Activated naive CD8-positive, alpha-beta T cell (primary cell): ENCODE data around the gene CA9.
"Not testable (repeated sequence)": the region's sequence is repeated elsewhere in the genome, so short reads cannot be mapped to it uniquely, and the experiment has no call there.

Experiments
- H3K27ac Mint-ChIP-seq: one replicate; pipeline ENCODE4 v1.8.0; 2021; ENCODE audit warnings: mixed read lengths
- H3K27me3 Mint-ChIP-seq: one replicate; pipeline ENCODE4 v1.8.0; 2021; ENCODE audit warnings: mixed read lengths
- H3K36me3 Mint-ChIP-seq: one replicate; pipeline ENCODE4 v1.8.0; 2021; ENCODE audit warnings: mixed read lengths
- H3K4me1 Mint-ChIP-seq: one replicate; pipeline ENCODE4 v1.8.0; 2021; ENCODE audit warnings: low read depth, mixed read lengths
- H3K4me3 Mint-ChIP-seq: one replicate; pipeline ENCODE4 v1.8.0; 2021; ENCODE audit warnings: mild to moderate bottlenecking, mixed read lengths
- H3K9me3 Mint-ChIP-seq: one replicate; pipeline ENCODE4 v1.8.0; 2021; ENCODE audit warnings: low read depth, mixed read lengths

The CA9 gene

DNA sequence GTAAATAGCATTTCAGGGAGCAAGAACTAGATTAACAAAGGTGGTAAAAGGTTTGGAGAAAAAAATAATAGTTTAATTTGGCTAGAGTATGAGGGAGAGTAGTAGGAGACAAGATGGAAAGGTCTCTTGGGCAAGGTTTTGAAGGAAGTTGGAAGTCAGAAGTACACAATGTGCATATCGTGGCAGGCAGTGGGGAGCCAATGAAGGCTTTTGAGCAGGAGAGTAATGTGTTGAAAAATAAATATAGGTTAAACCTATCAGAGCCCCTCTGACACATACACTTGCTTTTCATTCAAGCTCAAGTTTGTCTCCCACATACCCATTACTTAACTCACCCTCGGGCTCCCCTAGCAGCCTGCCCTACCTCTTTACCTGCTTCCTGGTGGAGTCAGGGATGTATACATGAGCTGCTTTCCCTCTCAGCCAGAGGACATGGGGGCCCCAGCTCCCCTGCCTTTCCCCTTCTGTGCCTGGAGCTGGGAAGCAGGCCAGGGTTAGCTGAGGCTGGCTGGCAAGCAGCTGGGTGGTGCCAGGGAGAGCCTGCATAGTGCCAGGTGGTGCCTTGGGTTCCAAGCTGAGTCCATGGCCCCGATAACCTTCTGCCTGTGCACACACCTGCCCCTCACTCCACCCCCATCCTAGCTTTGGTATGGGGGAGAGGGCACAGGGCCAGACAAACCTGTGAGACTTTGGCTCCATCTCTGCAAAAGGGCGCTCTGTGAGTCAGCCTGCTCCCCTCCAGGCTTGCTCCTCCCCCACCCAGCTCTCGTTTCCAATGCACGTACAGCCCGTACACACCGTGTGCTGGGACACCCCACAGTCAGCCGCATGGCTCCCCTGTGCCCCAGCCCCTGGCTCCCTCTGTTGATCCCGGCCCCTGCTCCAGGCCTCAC lies at the start of gene CA9:
TSS of gene CA9 (plus strand) at position 797 of the 893 bp plus-strand sequence. CDS start at position 829, 32 bp downstream.
- Mint-ChIP-seq H3K36me3 (no peaks in the 10 kb centered on the region), H3K27me3 (no peaks in the 10 kb centered on the region), H3K9me3 (no peaks in the 10 kb centered on the region), H3K4me3 (peak within 1 kb of the TSS; percentile 68), H3K4me1 (peaks cover 10% of the 10 kb centered on the region), H3K27ac (no peak within 1 kb of the TSS)

DNA sequence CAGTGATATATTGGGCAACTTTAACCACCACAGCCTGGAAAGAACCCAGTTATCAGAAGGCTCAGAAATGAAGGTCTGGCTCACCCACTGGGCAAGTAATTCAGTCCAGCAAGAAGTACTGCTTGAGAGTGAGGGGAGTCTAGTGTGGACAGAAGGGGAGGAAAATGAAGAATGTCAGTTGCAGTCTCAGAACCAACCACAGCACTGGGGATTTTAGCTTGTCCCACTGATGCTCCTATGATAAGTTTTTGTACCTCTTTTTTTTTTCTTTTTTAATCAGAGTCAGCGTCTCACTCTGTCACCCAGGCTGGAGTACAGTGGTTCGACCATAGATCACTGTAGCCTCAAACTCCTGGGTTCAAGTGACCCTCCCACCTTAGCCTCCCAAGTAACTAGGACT lies 46.2 kb upstream of the CA9 start:
- no peaks in the 10 kb centered on the region for H3K36me3 Mint-ChIP-seq
- H3K27ac Mint-ChIP-seq, result no peak overlapping the region
- no peaks in the 10 kb centered on the region for H3K9me3 Mint-ChIP-seq
- H3K27me3 Mint-ChIP-seq, result no peaks in the 10 kb centered on the region
- no peak overlapping the region for H3K4me3 Mint-ChIP-seq
- peaks cover 6% of the 10 kb centered on the region for H3K4me1 Mint-ChIP-seq

GRCh38 chr9:35628389-35628991 lies 45.2 kb upstream of the CA9 start:
- no peak overlapping the region for H3K4me3 Mint-ChIP-seq
- no peak overlapping the region for H3K27ac Mint-ChIP-seq
- H3K27me3 Mint-ChIP-seq, result no peaks in the 10 kb centered on the region
- no peaks in the 10 kb centered on the region for H3K36me3 Mint-ChIP-seq
- H3K4me1 Mint-ChIP-seq, result peaks cover 6% of the 10 kb centered on the region
- no peaks in the 10 kb centered on the region for H3K9me3 Mint-ChIP-seq

- peaks cover under 1% of the 10 kb centered on the region for H3K36me3 Mint-ChIP-seq
- peaks cover 6% of the 10 kb centered on the region for H3K4me1 Mint-ChIP-seq
- H3K4me3 Mint-ChIP-seq, result no peak overlapping the region
- no peaks in the 10 kb centered on the region for H3K27me3 Mint-ChIP-seq
- H3K9me3 Mint-ChIP-seq, result no peaks in the 10 kb centered on the region
- H3K27ac Mint-ChIP-seq, result no peak overlapping the region
These were observed 44.1 kb upstream of the CA9 start for GRCh38 chr9:35629597-35629996.

- H3K36me3 Mint-ChIP-seq, result peaks cover 7% of the 10 kb centered on the region
- H3K27ac Mint-ChIP-seq, result peak overlapping the region; percentile 54
- H3K9me3 Mint-ChIP-seq, result no peaks in the 10 kb centered on the region
- peaks cover 48% of the 10 kb centered on the region for H3K4me1 Mint-ChIP-seq
- H3K27me3 Mint-ChIP-seq, result no peaks in the 10 kb centered on the region
- H3K4me3 Mint-ChIP-seq, result no peak overlapping the region
These were observed 38.0 kb upstream of the CA9 start for GRCh38 chr9:35635730-35636129.

GRCh38 chr9:35636135-35636876 lies 37.4 kb upstream of the CA9 start:
- no peaks in the 10 kb centered on the region for H3K9me3 Mint-ChIP-seq
- H3K4me1 Mint-ChIP-seq, result peaks cover 48% of the 10 kb centered on the region
- peaks cover 7% of the 10 kb centered on the region for H3K36me3 Mint-ChIP-seq
- H3K27me3 Mint-ChIP-seq, result no peaks in the 10 kb centered on the region
- H3K4me3 Mint-ChIP-seq, result no peak overlapping the region
- H3K27ac Mint-ChIP-seq, result peak overlapping the region; percentile 43

GRCh38 chr9:35636877-35637246 lies 36.9 kb upstream of the CA9 start:
- not testable (repeated sequence) for H3K27me3 Mint-ChIP-seq, H3K27ac Mint-ChIP-seq, H3K9me3 Mint-ChIP-seq, H3K4me3 Mint-ChIP-seq, H3K36me3 Mint-ChIP-seq
- peaks cover 53% of the 10 kb centered on the region for H3K4me1 Mint-ChIP-seq

- H3K27ac Mint-ChIP-seq, result peak overlapping the region; percentile 86
- not testable (repeated sequence) for H3K4me3 Mint-ChIP-seq, H3K27me3 Mint-ChIP-seq
These were observed 36.2 kb upstream of the CA9 start for GRCh38 chr9:35637427-35637955.

DNA sequence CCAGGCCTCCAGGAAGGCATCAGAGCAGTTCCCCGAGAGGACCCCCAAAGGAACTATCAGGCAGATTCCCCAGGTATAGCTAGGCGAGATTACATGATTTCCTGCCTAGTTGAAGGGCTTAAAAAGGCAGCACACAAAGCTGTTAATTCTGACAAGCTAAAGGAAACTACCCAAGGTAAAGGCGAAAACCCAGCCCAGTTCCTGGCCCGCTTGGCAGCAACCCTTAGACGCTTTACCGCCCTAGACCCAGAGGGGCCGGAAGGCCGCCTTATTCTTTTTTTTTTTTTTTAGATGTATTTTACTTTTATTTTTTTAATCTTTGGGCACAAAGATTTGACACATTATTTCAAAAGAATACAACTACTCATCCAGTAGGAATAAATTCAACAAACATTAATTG lies 35.0 kb upstream of the CA9 start:
- H3K27me3 Mint-ChIP-seq, H3K9me3 Mint-ChIP-seq, H3K36me3 Mint-ChIP-seq: not testable (repeated sequence)
- H3K4me3 Mint-ChIP-seq, result peak overlapping the region; percentile 23
- peak overlapping the region; percentile 88 for H3K27ac Mint-ChIP-seq
- H3K4me1 Mint-ChIP-seq, result peaks cover 58% of the 10 kb centered on the region

More at GRCh38 chr9:35637427-35637955, 36.2 kb upstream of the CA9 start:
- H3K9me3 Mint-ChIP-seq, H3K36me3 Mint-ChIP-seq: not testable (repeated sequence)
- peaks cover 54% of the 10 kb centered on the region for H3K4me1 Mint-ChIP-seq

GRCh38 chr9:35639225-35639624 lies 34.5 kb upstream of the CA9 start:
- peak overlapping the region; percentile 88 for H3K27ac Mint-ChIP-seq
- H3K4me3 Mint-ChIP-seq, result peak overlapping the region; percentile 59
- H3K4me1 Mint-ChIP-seq, result peaks cover 58% of the 10 kb centered on the region
- H3K9me3 Mint-ChIP-seq, H3K36me3 Mint-ChIP-seq, H3K27me3 Mint-ChIP-seq: not testable (repeated sequence)

- H3K4me3 Mint-ChIP-seq, result peak overlapping the region; percentile 59
- peaks cover 62% of the 10 kb centered on the region for H3K4me1 Mint-ChIP-seq
- H3K9me3 Mint-ChIP-seq, result no peaks in the 10 kb centered on the region
- peak overlapping the region; percentile 88 for H3K27ac Mint-ChIP-seq
- H3K36me3 Mint-ChIP-seq, result peaks cover 6% of the 10 kb centered on the region
- H3K27me3 Mint-ChIP-seq, result no peaks in the 10 kb centered on the region
These were observed 34.1 kb upstream of the CA9 start for GRCh38 chr9:35639631-35640030.

- peaks cover 61% of the 10 kb centered on the region for H3K4me1 Mint-ChIP-seq
- not testable (repeated sequence) for H3K27me3 Mint-ChIP-seq, H3K9me3 Mint-ChIP-seq, H3K4me3 Mint-ChIP-seq, H3K36me3 Mint-ChIP-seq, H3K27ac Mint-ChIP-seq
These were observed 33.3 kb upstream of the CA9 start for GRCh38 chr9:35640431-35640830.

GRCh38 chr9:35641478-35641877 lies 32.2 kb upstream of the CA9 start:
- not testable (repeated sequence) for H3K9me3 Mint-ChIP-seq, H3K27ac Mint-ChIP-seq, H3K36me3 Mint-ChIP-seq, H3K27me3 Mint-ChIP-seq, H3K4me3 Mint-ChIP-seq
- H3K4me1 Mint-ChIP-seq, result peaks cover 60% of the 10 kb centered on the region

DNA sequence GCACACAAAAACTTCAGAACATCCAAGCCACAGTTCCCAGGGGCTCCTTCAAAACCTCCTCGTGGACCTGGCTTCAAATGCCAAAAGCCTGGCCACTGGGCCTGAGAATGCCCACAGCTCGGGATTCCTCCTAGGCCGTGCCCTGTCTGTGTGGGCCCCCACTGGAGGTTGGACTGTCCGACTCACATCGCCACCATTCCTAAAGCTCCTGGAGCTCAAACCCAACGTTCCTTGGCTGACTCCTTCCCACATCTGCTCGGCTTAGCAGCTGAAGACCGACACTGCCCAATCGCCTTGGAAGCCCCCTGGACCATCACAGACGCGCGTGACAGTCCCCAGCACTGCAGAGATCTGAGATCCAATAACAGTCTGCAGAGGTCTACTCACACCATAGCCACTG lies 30.7 kb upstream of the CA9 start:
- H3K4me3 Mint-ChIP-seq, result no peak overlapping the region
- H3K4me1 Mint-ChIP-seq, result peaks cover 60% of the 10 kb centered on the region

GRCh38 chr9:35645736-35646135 lies 28.0 kb upstream of the CA9 start:
- not testable (repeated sequence) for H3K9me3 Mint-ChIP-seq, H3K36me3 Mint-ChIP-seq, H3K27me3 Mint-ChIP-seq
- Mint-ChIP-seq H3K4me1 (peaks cover 60% of the 10 kb centered on the region), H3K4me3 (peak overlapping the region; percentile 96), H3K27ac (peak overlapping the region; percentile 93)

More for the DNA sequence above, 30.7 kb upstream of the CA9 start:
- Mint-ChIP-seq H3K9me3 (no peaks in the 10 kb centered on the region), H3K36me3 (peaks cover 5% of the 10 kb centered on the region), H3K27me3 (no peaks in the 10 kb centered on the region), H3K27ac (no peak overlapping the region)
